COLO668 (cell line): Measurements from ENCODE around the gene KLHL41.
"Not testable (repeated sequence)": the region's sequence is repeated elsewhere in the genome, so short reads cannot be mapped to it uniquely, and the experiment has no call there.

ENCODE experiments used
- DNase-seq: peaks from one replicate; lab custom pipeline; 2025; ENCODE audit not compliant: unreplicated experiment; lab: John Stamatoyannopoulos, UW

The KLHL41 gene

GRCh38 chr2:169507698-169508097 is 1.8 kb upstream of the KLHL41 start:
- peak; percentile 18 for DNase-seq

GRCh38 chr2:169509955-169510354 is 453 bp downstream of the KLHL41 start:
- no peak for DNase-seq

GRCh38 chr2:169510496-169510895 is 994 bp downstream of the KLHL41 start:
- DNase-seq: no peak

GRCh38 chr2:169511818-169512217 is 2.3 kb downstream of the KLHL41 start:
- DNase-seq: no peak

- no peak for DNase-seq
Measured at GRCh38 chr2:169512525-169512924, 3.0 kb downstream of the KLHL41 start.

- no peak for DNase-seq
Measured at GRCh38 chr2:169513094-169513493, 3.6 kb downstream of the KLHL41 start.

GRCh38 chr2:169513926-169514325 is 4.4 kb downstream of the KLHL41 start:
- no peak for DNase-seq

GRCh38 chr2:169514758-169515157 is 5.3 kb downstream of the KLHL41 start:
- DNase-seq: not testable (repeated sequence)

- not testable (repeated sequence) for DNase-seq
Measured at GRCh38 chr2:169516488-169516995, 7.0 kb downstream of the KLHL41 start.

GRCh38 chr2:169520896-169521295 is 11.4 kb downstream of the KLHL41 start:
- no peak for DNase-seq

GRCh38 chr2:169523681-169524080 is 14.2 kb downstream of the KLHL41 start:
- DNase-seq: no peak

- DNase-seq: no peak
Measured at GRCh38 chr2:169525434-169525833, 15.9 kb downstream of the KLHL41 start.

- DNase-seq: no peak
Measured at GRCh38 chr2:169526451-169526850, 16.9 kb downstream of the KLHL41 start.

GRCh38 chr2:169528271-169528701 is 18.8 kb downstream of the KLHL41 start:
- peak; percentile 66 for DNase-seq

GRCh38 chr2:169539460-169539859 is 30.0 kb downstream of the KLHL41 start:
- DNase-seq: not testable (repeated sequence)

- no peak for DNase-seq
Measured at GRCh38 chr2:169540146-169540545, 30.6 kb downstream of the KLHL41 start.

GRCh38 chr2:169542433-169542832 is 32.9 kb downstream of the KLHL41 start:
- no peak for DNase-seq

- no peak for DNase-seq
Measured at GRCh38 chr2:169546756-169547155, 37.3 kb downstream of the KLHL41 start.

- DNase-seq: no peak
Measured at GRCh38 chr2:169561364-169561763, 51.9 kb downstream of the KLHL41 start.

GRCh38 chr2:169562084-169562483 is 52.6 kb downstream of the KLHL41 start:
- DNase-seq: not testable (repeated sequence)

GRCh38 chr2:169562519-169562918 is 53.0 kb downstream of the KLHL41 start:
- DNase-seq: no peak

- DNase-seq: no peak
Measured at GRCh38 chr2:169565686-169566085, 56.2 kb downstream of the KLHL41 start.

- no peak for DNase-seq
Measured at GRCh38 chr2:169569948-169570347, 60.4 kb downstream of the KLHL41 start.
